Endothelial cell of umbilical vein (primary cell): Measurements from ENCODE around the gene MAGI1.

ENCODE experiments used
- CTCF ChIP-seq, 2 donors: IDR thresholded peaks; 1 replicate in 1 of 2; 2 replicates in 1 of 2; pipeline ENCODE4 v1.5.1; 2011; ENCODE audit warnings: low read length in 2 of 2, mild to moderate bottlenecking in 2 of 2, moderate library complexity in 2 of 2, control low read depth in 1 of 2, inconsistent platforms in 1 of 2, low read depth in 1 of 2; ENCODE audit not compliant: insufficient read depth in 1 of 2; ENCODE audit errors: extremely low read depth in 1 of 2
- EZH2 ChIP-seq: IDR thresholded peaks from 2 replicates; pipeline ENCODE4 v1.6.1; 2012; ENCODE audit warnings: borderline replicate concordance, low read depth, mild to moderate bottlenecking, moderate library complexity, low read length, inconsistent platforms; ENCODE audit not compliant: severe bottlenecking
- FOS ChIP-seq: IDR thresholded peaks from 2 replicates; pipeline ENCODE4 v1.6.1; 2011; ENCODE audit warnings: mild to moderate bottlenecking, low read length, moderate library complexity, borderline replicate concordance; ENCODE audit not compliant: insufficient read depth
- GATA2 ChIP-seq: IDR thresholded peaks from 2 replicates; pipeline ENCODE4 v1.7.0; 2011; ENCODE audit warnings: low read depth, mild to moderate bottlenecking, moderate library complexity, mixed read lengths, low read length; ENCODE audit not compliant: insufficient read length, insufficient read depth
- JUN ChIP-seq: IDR thresholded peaks from 2 replicates; pipeline ENCODE4 v1.6.1; 2011; ENCODE audit warnings: borderline replicate concordance, low read depth; ENCODE audit not compliant: insufficient read length, insufficient read depth
- MAX ChIP-seq: IDR thresholded peaks from 2 replicates; pipeline ENCODE4 v1.6.1; 2011; ENCODE audit not compliant: insufficient read depth, insufficient read length
- MYC ChIP-seq: IDR thresholded peaks from one replicate; pipeline ENCODE4 v1.6.1; 2011; ENCODE audit warnings: mild to moderate bottlenecking, low read depth, low read length
- POLR2A ChIP-seq: IDR thresholded peaks from 2 replicates; pipeline ENCODE4 v1.6.1; 2012; ENCODE audit warnings: low read depth, mild to moderate bottlenecking, control low read depth, low read length
- POLR2AphosphoS5 ChIP-seq: IDR thresholded peaks from 2 replicates; pipeline ENCODE4 v1.6.1; 2012; ENCODE audit warnings: low read depth, mild to moderate bottlenecking, control low read depth, low read length, moderate library complexity; ENCODE audit not compliant: insufficient read depth

- TF ChIP-seq CTCF (IDR thresholded peaks at IDR 0.05; ENCODE audit: extremely low read depth in 1 of 2, insufficient read depth in 1 of 2, low read depth in 1 of 2, low read length in 2 of 2) (no peak), POLR2AphosphoS5 (no peak), POLR2A (no peak), EZH2 (no peak), JUN (no peak), MYC (no peak), MAX (no peak), FOS (no peak), GATA2 (no peak)
These were observed 559.9 kb downstream of the MAGI1 start for GRCh38 chr3:65478551-65479500.
